ENCODE measurements around the gene LENG1. TPM values are rescaled to one million over a fixed set of nuclear protein-coding genes. Genes with fewer than 3 reads are reported as not detected.

The LENG1 gene
- total RNA-seq, 1 donor from 2014 or later: 8.0 TPM

DNA sequence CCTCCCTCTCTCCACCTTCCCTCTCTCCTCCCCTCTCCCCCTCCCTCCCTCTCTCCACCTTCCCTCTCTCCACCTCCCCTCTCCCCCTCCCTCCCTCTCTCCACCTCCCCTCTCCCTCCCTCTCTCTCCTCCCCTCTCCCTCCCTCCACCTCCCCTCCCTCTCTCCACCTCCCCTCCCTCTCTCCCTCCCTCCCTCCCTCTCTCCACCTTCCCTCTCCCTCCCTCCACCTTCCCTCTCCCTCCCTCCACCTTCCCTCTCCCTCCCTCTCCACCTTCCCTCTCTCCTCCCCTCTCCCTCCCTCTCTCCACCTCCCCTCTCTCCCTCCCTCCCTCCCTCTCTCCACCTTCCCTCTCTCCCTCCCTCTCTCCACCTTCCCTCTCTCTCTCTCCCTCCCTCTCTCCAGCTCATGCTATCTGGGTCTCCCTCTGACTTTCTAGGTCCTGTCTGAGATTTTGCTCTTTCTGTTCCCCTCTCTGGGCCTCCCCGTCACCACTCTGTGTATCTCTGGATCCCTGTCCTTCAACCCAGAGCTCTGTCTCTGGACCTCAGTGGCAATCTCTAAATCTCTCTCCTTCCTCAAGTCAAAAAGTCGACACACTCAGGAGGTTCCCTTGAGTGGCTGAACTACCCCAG lies 25.4 kb downstream of the LENG1 start:
- ATAC-seq: no peak
- no peak overlapping the region for H3K27ac ChIP-seq
- H3K9me3 ChIP-seq: no peaks in the 10 kb centered on the region
- no peak overlapping the region for H3K4me3 ChIP-seq
- H3K4me1 ChIP-seq: peaks cover 18% of the 10 kb centered on the region
- DNase-seq: no peak
- peaks cover 31% of the 10 kb centered on the region for H3K36me3 ChIP-seq
- no peak for TF ChIP-seq CTCF (IDR thresholded peaks at IDR 0.05)
- intact Hi-C loops (cut with DNase I): no loop called here
- H3K27me3 ChIP-seq (ENCODE audit: low read depth): no peaks in the 10 kb centered on the region

GRCh38 chr19:54133312-54133956 lies 26.1 kb downstream of the LENG1 start:
- Histone ChIP-seq H3K9me3 (no peaks in the 10 kb centered on the region), H3K4me3 (no peak overlapping the region), H3K27ac (no peak overlapping the region), H3K4me1 (peaks cover 12% of the 10 kb centered on the region), H3K27me3 (ENCODE audit: low read depth) (no peaks in the 10 kb centered on the region), H3K36me3 (peaks cover 38% of the 10 kb centered on the region)
- no peak for ATAC-seq
- intact Hi-C loops (cut with DNase I): no loop called here
- DNase-seq: no peak
- TF ChIP-seq CTCF (IDR thresholded peaks at IDR 0.05): no peak

DNA sequence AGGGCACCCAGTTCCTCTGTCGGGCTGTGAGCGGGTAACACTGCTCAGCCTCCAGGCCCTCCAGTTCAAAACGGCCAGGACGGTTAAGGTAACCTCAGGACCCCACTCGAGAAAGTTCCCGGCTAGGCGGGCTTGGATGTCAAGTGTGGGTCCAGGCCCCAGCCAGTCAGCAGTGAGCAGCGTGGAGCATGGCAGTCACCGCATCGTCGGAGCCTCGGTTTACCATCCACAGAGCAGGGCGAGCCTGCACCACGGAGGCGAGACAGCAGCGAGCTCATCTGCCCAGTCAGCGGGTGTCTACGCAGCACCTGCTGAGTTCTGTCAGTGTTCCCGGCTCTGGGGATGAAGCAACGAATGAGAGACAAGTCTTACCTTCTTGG lies 29.9 kb downstream of the LENG1 start:
- Histone ChIP-seq H3K4me3 (no peak overlapping the region), H3K27me3 (ENCODE audit: low read depth) (no peaks in the 10 kb centered on the region), H3K4me1 (no peaks in the 10 kb centered on the region), H3K36me3 (peaks cover 76% of the 10 kb centered on the region), H3K27ac (no peak overlapping the region), H3K9me3 (no peaks in the 10 kb centered on the region)
- TF ChIP-seq CTCF (IDR thresholded peaks at IDR 0.05): no peak
- intact Hi-C loops (cut with DNase I): no loop called here
- DNase-seq: no peak
- ATAC-seq: no peak

DNA sequence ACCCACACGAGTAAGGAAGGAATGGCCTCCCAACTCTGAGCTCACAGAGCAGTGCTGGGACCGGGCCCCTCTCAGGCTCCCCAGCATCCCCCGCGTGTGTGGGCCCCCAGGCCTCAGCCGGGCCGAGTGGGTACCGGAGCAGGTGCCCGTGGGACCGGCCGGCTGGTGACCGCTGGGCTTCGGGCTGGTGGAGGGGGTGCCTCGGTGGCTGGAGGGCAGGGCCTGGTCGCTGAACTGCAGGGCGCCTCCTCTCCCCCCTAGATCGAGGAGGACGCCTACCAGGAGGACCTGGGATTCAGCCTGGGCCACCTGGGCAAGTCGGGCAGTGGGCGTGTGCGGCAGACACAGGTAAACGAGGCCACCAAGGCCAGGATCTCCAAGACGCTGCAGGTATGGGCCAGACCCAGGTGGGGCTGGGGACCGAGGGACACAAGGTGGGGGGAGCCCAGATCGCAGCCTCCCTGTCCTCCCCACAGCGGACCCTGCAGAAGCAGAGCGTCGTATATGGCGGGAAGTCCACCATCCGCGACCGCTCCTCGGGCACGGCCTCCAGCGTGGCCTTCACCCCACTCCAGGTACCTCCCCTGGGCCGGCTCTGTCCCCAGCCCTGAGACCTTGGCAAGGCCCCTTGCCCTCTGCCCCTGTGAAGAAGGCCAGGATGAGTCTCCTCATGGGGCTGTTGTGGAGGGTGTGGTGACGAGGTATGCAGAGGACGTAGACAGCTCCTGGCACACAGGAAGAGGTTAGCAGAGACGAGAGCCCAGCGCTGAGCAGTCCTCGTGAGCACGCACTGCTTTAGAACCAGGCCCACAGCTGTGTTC lies 30.5 kb downstream of the LENG1 start:
- intact Hi-C loops (cut with DNase I): no loop called here
- DNase-seq (no peak), ATAC-seq (no peak)
- H3K36me3 ChIP-seq: peaks cover 82% of the 10 kb centered on the region
- TF ChIP-seq CTCF (IDR thresholded peaks at IDR 0.05): no peak
- no peaks in the 10 kb centered on the region for H3K4me1 ChIP-seq
- H3K4me3 ChIP-seq: no peak overlapping the region
- no peaks in the 10 kb centered on the region for H3K27me3 ChIP-seq (ENCODE audit: low read depth)
- no peak overlapping the region for H3K27ac ChIP-seq
- no peaks in the 10 kb centered on the region for H3K9me3 ChIP-seq

GRCh38 chr19:54128441-54128725 lies 31.1 kb downstream of the LENG1 start:
- ATAC-seq: no peak
- peaks cover 88% of the 10 kb centered on the region for H3K36me3 ChIP-seq
- no peaks in the 10 kb centered on the region for H3K4me1 ChIP-seq
- no peaks in the 10 kb centered on the region for H3K27me3 ChIP-seq (ENCODE audit: low read depth)
- no peak for DNase-seq
- no peaks in the 10 kb centered on the region for H3K9me3 ChIP-seq
- H3K27ac ChIP-seq: no peak overlapping the region
- no peak for TF ChIP-seq CTCF (IDR thresholded peaks at IDR 0.05)
- intact Hi-C loops (cut with DNase I): no loop called here
- H3K4me3 ChIP-seq: no peak overlapping the region

All from lower lobe of right lung (tissue), 2 donors.